Keratinocyte (primary cell): ENCODE measurements around the gene KYNU. TPM values are rescaled to one million over a fixed set of nuclear protein-coding genes. Genes with fewer than 3 reads are reported as not detected.

Source experiments
- DNase-seq: peaks from one replicate; pipeline ENCODE4 v3.0.0-alpha.2; 2011; ENCODE audit warnings: low read depth, missing footprints, low spot score
- FAIRE-seq: peaks from 2 replicates; lab custom pipeline; 2011; peaks lifted over from hg19 to GRCh38; lab: Jason Lieb, UNC
- H2AFZ ChIP-seq: 2 replicates; pipeline ENCODE4 v1.6.0; 2012; ENCODE audit warnings: low read length, control low read depth, inconsistent platforms; ENCODE audit not compliant: control insufficient read depth
- H3K27ac ChIP-seq: 2 replicates; pipeline ENCODE4 v1.5.1; 2011; ENCODE audit warnings: low read length; ENCODE audit not compliant: control insufficient read depth, insufficient read depth
- H3K27me3 ChIP-seq: 3 replicates; pipeline ENCODE4 v1.6.0; 2011; ENCODE audit warnings: low read length; ENCODE audit not compliant: control insufficient read depth, insufficient read depth; ENCODE audit errors: extremely low read depth
- H3K36me3 ChIP-seq, 2 experiments: 2 replicates in 1 of 2; 3 replicates in 1 of 2; pipeline ENCODE4 v1.5.1; 2011; ENCODE audit warnings: low read length in 2 of 2, mild to moderate bottlenecking in 1 of 2; ENCODE audit not compliant: control insufficient read depth in 2 of 2, insufficient read depth in 2 of 2; ENCODE audit errors: extremely low read depth in 1 of 2
- H3K4me1 ChIP-seq: 3 replicates; pipeline ENCODE4 v1.5.1; 2011; ENCODE audit warnings: low read length; ENCODE audit not compliant: control insufficient read depth, insufficient read depth; ENCODE audit errors: extremely low read depth
- H3K4me2 ChIP-seq: 3 replicates; pipeline ENCODE4 v1.6.0; 2011; ENCODE audit warnings: low read depth, low read length; ENCODE audit not compliant: control insufficient read depth, insufficient read depth; ENCODE audit errors: extremely low read depth
- H3K4me3 ChIP-seq, 3 experiments: fragments of 200-600 bp in 1 of 3; sonication (generic) in 1 of 3; 2 replicates in 2 of 3; 3 replicates in 1 of 3; pipeline ENCODE4 v1.5.1; 2011 to 2016; ENCODE audit warnings: low read length in 3 of 3, mild to moderate bottlenecking in 3 of 3, control low read depth in 2 of 3, inconsistent platforms in 1 of 3, low read depth in 1 of 3, mixed read lengths in 1 of 3, mixed run types in 1 of 3, moderate library complexity in 1 of 3; ENCODE audit not compliant: control insufficient read depth in 2 of 3, insufficient read depth in 2 of 3; ENCODE audit errors: extremely low read depth in 1 of 3
- H3K79me2 ChIP-seq: 2 replicates; pipeline ENCODE4 v1.6.0; 2012; ENCODE audit warnings: low read length; ENCODE audit not compliant: control insufficient read depth, insufficient read depth
- H3K9ac ChIP-seq: 3 replicates; pipeline ENCODE4 v1.6.0; 2011; ENCODE audit warnings: low read length; ENCODE audit not compliant: control insufficient read depth, insufficient read depth; ENCODE audit errors: extremely low read depth
- H3K9me1 ChIP-seq: 3 replicates; pipeline ENCODE4 v1.6.0; 2011; ENCODE audit warnings: low read length; ENCODE audit not compliant: control insufficient read depth, insufficient read depth; ENCODE audit errors: extremely low read depth
- H3K9me3 ChIP-seq: 2 replicates; pipeline ENCODE4 v1.5.1; 2012; ENCODE audit warnings: low read depth, low read length; ENCODE audit not compliant: control insufficient read depth
- H4K20me1 ChIP-seq: 3 replicates; pipeline ENCODE4 v1.6.0; 2011; ENCODE audit warnings: low read length; ENCODE audit not compliant: control insufficient read depth, insufficient read depth; ENCODE audit errors: extremely low read depth
- EZH2 ChIP-seq: IDR thresholded peaks from one replicate; pipeline ENCODE4 v1.6.1; 2012; ENCODE audit warnings: inconsistent platforms, mild to moderate bottlenecking, low read length, moderate library complexity
- dilution Hi-C: fragments of 300-500 bp; cut with MboI; formaldehyde crosslinking; loops from one replicate; pipeline ENCODE4 v1.7.0; 2020; ENCODE audit warnings: low sequenced_read_pairs; ENCODE audit not compliant: extremely low pct_ligation_motif_present
- polyA plus RNA-seq, 5 experiments: library from polyadenylated mRNA; depleted of rRNA in 3 of 5; stranded (reverse) in 3 of 5; stranded (forward) in 1 of 5; unstranded in 1 of 5; fragments of >200 nt; gene quantifications; 1 replicate in 1 of 5; 2 replicates in 3 of 5; 3 replicates in 1 of 5; pipeline versions ENCODE4 v1.2.1 to v1.2.3, GENCODE V29; 2011 to 2012; ENCODE audit warnings: missing spikeins in 2 of 5, low read depth in 1 of 5, low replicate concordance in 1 of 5
- TF ChIP-seq, protein P1 (sequence below), 3 experiments: IDR thresholded peaks in 1 of 3; conservative IDR thresholded peaks in 1 of 3; optimal IDR thresholded peaks in 1 of 3; 2 replicates in 2 of 3; 3 replicates in 1 of 3; pipeline versions ENCODE3 to v1.5.1; 2011; ENCODE audit warnings: low read length in 3 of 3, mild to moderate bottlenecking in 3 of 3, moderate library complexity in 2 of 3, control low read depth in 1 of 3, inconsistent platforms in 1 of 3; ENCODE audit not compliant: insufficient read depth in 2 of 3; ENCODE audit errors: extremely low read depth in 1 of 3

The KYNU gene
- polyA plus RNA-seq, 1 donor (not counting 4 experiments of a cell fraction or from before 2014, with no cell fraction given) = 3.9 TPM

DNA sequence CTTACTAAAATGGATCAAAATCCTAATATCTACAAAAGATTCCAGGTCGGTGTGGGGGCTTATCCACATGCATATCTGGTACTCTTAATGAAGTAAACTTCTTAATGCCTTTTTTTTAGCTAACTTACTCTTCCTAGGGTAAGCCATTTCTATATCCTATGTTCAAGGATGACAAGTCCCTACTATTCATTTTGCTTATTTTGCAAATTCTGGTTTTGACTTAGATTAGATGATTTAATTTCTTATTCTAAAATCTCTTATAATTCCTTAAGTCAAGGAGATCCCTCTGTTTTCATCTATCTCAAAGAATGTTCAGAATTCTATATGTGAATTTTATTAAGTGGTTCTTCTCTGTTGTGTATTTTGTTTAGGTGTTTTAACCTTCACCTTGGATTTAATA is 79.7 kb downstream of the KYNU start:
- H3K27me3 ChIP-seq = no peaks in the 10 kb centered on the region
- no peaks in the 10 kb centered on the region for H3K79me2 ChIP-seq
- no peak overlapping the region for H3K9ac ChIP-seq
- no peaks in the 10 kb centered on the region for H4K20me1 ChIP-seq
- H3K36me3 ChIP-seq = no peaks in the 10 kb centered on the region
- no peak overlapping the region for H3K27ac ChIP-seq
- TF ChIP-seq, protein P1, sequence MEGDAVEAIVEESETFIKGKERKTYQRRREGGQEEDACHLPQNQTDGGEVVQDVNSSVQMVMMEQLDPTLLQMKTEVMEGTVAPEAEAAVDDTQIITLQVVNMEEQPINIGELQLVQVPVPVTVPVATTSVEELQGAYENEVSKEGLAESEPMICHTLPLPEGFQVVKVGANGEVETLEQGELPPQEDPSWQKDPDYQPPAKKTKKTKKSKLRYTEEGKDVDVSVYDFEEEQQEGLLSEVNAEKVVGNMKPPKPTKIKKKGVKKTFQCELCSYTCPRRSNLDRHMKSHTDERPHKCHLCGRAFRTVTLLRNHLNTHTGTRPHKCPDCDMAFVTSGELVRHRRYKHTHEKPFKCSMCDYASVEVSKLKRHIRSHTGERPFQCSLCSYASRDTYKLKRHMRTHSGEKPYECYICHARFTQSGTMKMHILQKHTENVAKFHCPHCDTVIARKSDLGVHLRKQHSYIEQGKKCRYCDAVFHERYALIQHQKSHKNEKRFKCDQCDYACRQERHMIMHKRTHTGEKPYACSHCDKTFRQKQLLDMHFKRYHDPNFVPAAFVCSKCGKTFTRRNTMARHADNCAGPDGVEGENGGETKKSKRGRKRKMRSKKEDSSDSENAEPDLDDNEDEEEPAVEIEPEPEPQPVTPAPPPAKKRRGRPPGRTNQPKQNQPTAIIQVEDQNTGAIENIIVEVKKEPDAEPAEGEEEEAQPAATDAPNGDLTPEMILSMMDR (optimal IDR thresholded peaks at IDR 0.05 in 1 of 3, IDR thresholded peaks at IDR 0.05 in 1 of 3, conservative IDR thresholded peaks at IDR 0.05 in 1 of 3; ENCODE audit: extremely low read depth in 1 of 3, insufficient read depth in 2 of 3, low read length in 3 of 3) = no peak
- TF ChIP-seq EZH2 = no peak
- no peaks in the 10 kb centered on the region for H3K9me3 ChIP-seq
- dilution Hi-C loops = no loop called here
- H3K4me3 ChIP-seq = no peak overlapping the region
- no peak overlapping the region for H2AFZ ChIP-seq
- peaks cover 2% of the 10 kb centered on the region for H3K4me1 ChIP-seq
- no peak for FAIRE-seq
- no peak for DNase-seq
- H3K9me1 ChIP-seq = no peaks in the 10 kb centered on the region
- no peak overlapping the region for H3K4me2 ChIP-seq

DNA sequence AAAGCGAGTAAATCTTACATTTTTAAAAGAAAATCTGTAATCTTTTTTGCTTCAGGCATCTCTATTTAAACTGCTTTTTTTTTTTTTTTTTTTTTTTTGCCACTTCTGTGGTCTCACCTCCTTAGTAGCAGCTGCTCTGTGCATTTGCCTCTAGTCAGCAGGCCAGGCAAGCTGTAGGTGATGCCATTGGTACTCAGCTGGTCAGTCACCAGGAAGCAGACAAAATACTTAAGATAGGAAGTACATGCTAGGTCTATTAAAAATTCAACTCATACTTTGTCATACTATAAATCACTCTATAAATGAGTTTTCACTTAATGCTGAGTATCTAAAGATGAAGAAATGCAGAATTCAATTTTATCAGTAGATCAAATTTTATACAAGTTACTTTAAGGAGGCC is 83.7 kb downstream of the KYNU start:
- dilution Hi-C loops = no loop called here
- H2AFZ ChIP-seq = no peak overlapping the region
- FAIRE-seq (no peak), DNase-seq (no peak)
- H4K20me1 ChIP-seq = no peaks in the 10 kb centered on the region
- H3K4me2 ChIP-seq = no peak overlapping the region
- H3K9me1 ChIP-seq = no peaks in the 10 kb centered on the region
- H3K79me2 ChIP-seq = no peaks in the 10 kb centered on the region
- no peaks in the 10 kb centered on the region for H3K9me3 ChIP-seq
- no peaks in the 10 kb centered on the region for H3K36me3 ChIP-seq
- H3K4me1 ChIP-seq = no peaks in the 10 kb centered on the region
- H3K9ac ChIP-seq = no peak overlapping the region
- TF ChIP-seq EZH2 = no peak
- TF ChIP-seq, protein P1 (optimal IDR thresholded peaks at IDR 0.05 in 1 of 3, IDR thresholded peaks at IDR 0.05 in 1 of 3, conservative IDR thresholded peaks at IDR 0.05 in 1 of 3; ENCODE audit: extremely low read depth in 1 of 3, insufficient read depth in 2 of 3, low read length in 3 of 3) = no peak
- no peaks in the 10 kb centered on the region for H3K27me3 ChIP-seq
- no peak overlapping the region for H3K27ac ChIP-seq
- no peak overlapping the region for H3K4me3 ChIP-seq
